Heart right ventricle (tissue), 16 donors: ENCODE measurements around the gene VWA5B1. TPM values are rescaled to one million over a fixed set of nuclear protein-coding genes. Genes with fewer than 3 reads are reported as not detected.

ENCODE experiments used
- ATAC-seq, 8 donors: fragments of 200-7000 bp; cut with Tn5 transposase; one replicate each; pipeline ENCODE4 v1.9.1; 2020; ENCODE audit warnings: mild to moderate bottlenecking in 8 of 8, moderate library complexity in 8 of 8, moderate number of reproducible peaks in 1 of 8
- DNase-seq, 2 donors: peaks; one replicate each; pipeline ENCODE4 v3.0.0-alpha.2; 2020
- H3K27ac ChIP-seq, 10 donors: fragments of 200-600 bp; sonication (generic) in 2 of 10; one replicate each; pipeline versions ENCODE4 v1.5.0 to v1.8.0; 2020 to 2022; ENCODE audit warnings: mild to moderate bottlenecking in 3 of 10
- H3K27me3 ChIP-seq, 7 donors: fragments of 200-600 bp; one replicate each; pipeline ENCODE4 v1.8.0; 2021 to 2022; ENCODE audit warnings: mild to moderate bottlenecking in 2 of 7
- H3K36me3 ChIP-seq, 9 donors: fragments of 200-600 bp; sonication (generic) in 1 of 9; one replicate each; pipeline versions ENCODE4 v1.5.0 to v1.8.0; 2020 to 2022; ENCODE audit warnings: mild to moderate bottlenecking in 2 of 9
- H3K4me1 ChIP-seq, 9 donors: fragments of 200-600 bp; sonication (generic) in 1 of 9; one replicate each; pipeline versions ENCODE4 v1.5.0 to v1.8.0; 2020 to 2022; ENCODE audit warnings: mild to moderate bottlenecking in 4 of 9
- H3K4me3 ChIP-seq, 10 donors: fragments of 200-600 bp; sonication (generic) in 2 of 10; one replicate each; pipeline versions ENCODE4 v1.5.0 to v1.8.0; 2020 to 2022; ENCODE audit warnings: mild to moderate bottlenecking in 7 of 10, moderate library complexity in 2 of 10
- H3K9me3 ChIP-seq, 11 donors: fragments of 200-600 bp in 10 of 11; sonication (generic) in 2 of 11; one replicate each; pipeline versions ENCODE4 v1.5.0 to v1.8.0; 2013 to 2022; ENCODE audit warnings: mild to moderate bottlenecking in 2 of 11, control low read depth in 1 of 11, moderate library complexity in 1 of 11
- WGBS, 2 donors: extraction: QIAGEN DNeasy Blood & Tissue Kit; methylation state at CpG; one replicate each; pipeline ENCODE4 v1.1.7; 2013; ENCODE audit warnings: inconsistent platforms in 1 of 2; 5-methylcytosine and 5-hydroxymethylcytosine counted together
- intact Hi-C, 10 donors: fragments of 100-400 bp; cut with DNase I; formaldehyde crosslinking; loops; one replicate each; pipeline versions ENCODE4 v1.11.1 to v1.14.2; 2022
- polyA plus RNA-seq, 2 donors: library from polyadenylated mRNA; stranded (reverse); fragments of 200-250 nt; gene quantifications; one replicate each; pipeline ENCODE4 v1.2.3, GENCODE V29; 2013
- total RNA-seq, 10 donors: library from RNA; stranded (reverse); fragmentation: NEBNext Ultra II Directional in 3 of 10; extraction: Animal tissue kit (Norgen Biotek cat#: 25700) in 3 of 10; gene quantifications; one replicate each; pipeline versions ENCODE4 v1.2.1 to v1.2.4, GENCODE V29; 2021 to 2023
- TF ChIP-seq, protein P1 (sequence below), 9 donors: fragments of 200-600 bp; sonication (generic) in 2 of 9; IDR thresholded peaks; one replicate each; pipeline versions ENCODE4 v1.5.0 to v1.8.0; 2021 to 2022; ENCODE audit warnings: antibody characterized with exemption in 9 of 9, mild to moderate bottlenecking in 5 of 9, moderate library complexity in 1 of 9
- donor health status: Arrhythmogenic right ventricular cardiomyopathy.
- donor health status: ischemic (EF 13 %, LVEDD 7.1; RV severe dilation, severe dysfunction).
- donor health status: healthy with polysubstance abuse.
- donor health status: DM: no; HTN: yes; CAD: no.
- donor health status: DM: no; HTN: no; CAD: no.
- donor health status: ischemic (EF 25% LVEDD 6.9; RV normal size, moderate dysfunction).
- donor health status: ischemic (EF 25% LVEDD 5.7; RV mildly dilated, moderate dysfunction).
- donor health status: healthy.
- donor health status: DM: yes; HTN: yes; CAD: no.
- donor health status: Ischemic cardiomyopathy.
- donor health status: ischemic (EF 35%, LVEDD 5.7; RV mildly dilated, moderate dysfunction).
- donor health status: nonischemic (EF 11% LVEDD 7.7; RV severe dilation, severe dysfunction).
- donor health status: DM: yes; HTN: yes; CAD: no.
- donor health status: PGD.
- donor health status: ischemic (EF 29% LVEDD 5.4; RV normal size, mild dysfunction).
- donor health status: nonischemic (EF 23%, LVEDD 6.1; RV moderate dilation, normal function).

Gene VWA5B1
- total and polyA plus RNA-seq, 12 donors, result 0.03 to 1.2 (median 0.18) TPM; not detected in 9

GRCh38 chr1:20311289-20311688 is 20.6 kb downstream of the VWA5B1 start:
- no peaks in the 10 kb centered on the region for H3K36me3 ChIP-seq
- ATAC-seq (no peak), DNase-seq (no peak)
- no peaks in the 10 kb centered on the region for H3K9me3 ChIP-seq
- TF ChIP-seq, protein P1, sequence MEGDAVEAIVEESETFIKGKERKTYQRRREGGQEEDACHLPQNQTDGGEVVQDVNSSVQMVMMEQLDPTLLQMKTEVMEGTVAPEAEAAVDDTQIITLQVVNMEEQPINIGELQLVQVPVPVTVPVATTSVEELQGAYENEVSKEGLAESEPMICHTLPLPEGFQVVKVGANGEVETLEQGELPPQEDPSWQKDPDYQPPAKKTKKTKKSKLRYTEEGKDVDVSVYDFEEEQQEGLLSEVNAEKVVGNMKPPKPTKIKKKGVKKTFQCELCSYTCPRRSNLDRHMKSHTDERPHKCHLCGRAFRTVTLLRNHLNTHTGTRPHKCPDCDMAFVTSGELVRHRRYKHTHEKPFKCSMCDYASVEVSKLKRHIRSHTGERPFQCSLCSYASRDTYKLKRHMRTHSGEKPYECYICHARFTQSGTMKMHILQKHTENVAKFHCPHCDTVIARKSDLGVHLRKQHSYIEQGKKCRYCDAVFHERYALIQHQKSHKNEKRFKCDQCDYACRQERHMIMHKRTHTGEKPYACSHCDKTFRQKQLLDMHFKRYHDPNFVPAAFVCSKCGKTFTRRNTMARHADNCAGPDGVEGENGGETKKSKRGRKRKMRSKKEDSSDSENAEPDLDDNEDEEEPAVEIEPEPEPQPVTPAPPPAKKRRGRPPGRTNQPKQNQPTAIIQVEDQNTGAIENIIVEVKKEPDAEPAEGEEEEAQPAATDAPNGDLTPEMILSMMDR (IDR thresholded peaks at IDR 0.05), result no peak
- WGBS, 2 donors, result 81 to 83% methylated on average over 5 of the region's 5 CpGs
- intact Hi-C loops, result no loop called here
- H3K4me3 ChIP-seq, result no peak overlapping the region
- H3K27me3 ChIP-seq, result peaks cover 0 to 9% (median 0%) of the 10 kb centered on the region in 7 donors
- peaks cover 0 to 11% (median 0%) of the 10 kb centered on the region in 9 donors for H3K4me1 ChIP-seq
- no peak overlapping the region for H3K27ac ChIP-seq

DNA sequence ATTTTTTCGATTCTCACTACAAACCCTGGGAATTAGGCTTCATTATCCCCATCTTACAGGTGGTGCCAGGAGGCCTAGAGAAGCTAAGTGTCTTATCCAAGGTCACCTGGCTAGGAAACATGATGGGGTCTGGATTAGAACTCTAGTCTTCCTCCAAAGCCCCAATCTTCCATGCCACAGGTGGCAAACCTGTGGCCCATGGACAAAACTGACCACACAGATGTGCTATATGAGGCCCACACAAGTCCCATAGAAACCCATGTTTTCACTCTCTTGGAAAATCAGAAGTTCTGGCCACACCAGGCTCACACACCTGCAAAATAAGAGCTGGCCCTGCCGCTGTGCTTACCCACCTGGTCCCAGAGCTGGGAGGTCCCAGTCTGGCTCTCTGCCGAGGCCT is 21.6 kb downstream of the VWA5B1 start:
- intact Hi-C loops, result no loop called here
- TF ChIP-seq, protein P1 (IDR thresholded peaks at IDR 0.05), result no peak
- H3K27me3 ChIP-seq, result peaks cover 0 to 9% (median 0%) of the 10 kb centered on the region in 7 donors
- peaks cover 0 to 11% (median 0%) of the 10 kb centered on the region in 9 donors for H3K4me1 ChIP-seq
- ATAC-seq (no peak), DNase-seq (no peak)
- 93 to 100% methylated on average over 3 of the region's 3 CpGs for WGBS, 2 donors
- no peak overlapping the region for H3K4me3 ChIP-seq
- H3K36me3 ChIP-seq, result no peaks in the 10 kb centered on the region
- H3K27ac ChIP-seq, result no peak overlapping the region
- H3K9me3 ChIP-seq, result no peaks in the 10 kb centered on the region

- ATAC-seq, result no peak
- peaks cover 0 to 9% (median 0%) of the 10 kb centered on the region in 7 donors for H3K27me3 ChIP-seq
- H3K4me1 ChIP-seq, result peaks cover 0 to 11% (median 0%) of the 10 kb centered on the region in 9 donors
- H3K27ac ChIP-seq, result no peak overlapping the region
- H3K9me3 ChIP-seq, result no peaks in the 10 kb centered on the region
- WGBS, 2 donors, result 90 to 93% methylated on average over 12 of the region's 12 CpGs
- TF ChIP-seq, protein P1 (IDR thresholded peaks at IDR 0.05), result no peak
- intact Hi-C loops, result no loop called here
- DNase-seq, result no peak
- no peak overlapping the region for H3K4me3 ChIP-seq
- H3K36me3 ChIP-seq, result no peaks in the 10 kb centered on the region
These were observed 22.1 kb downstream of the VWA5B1 start for GRCh38 chr1:20312818-20313217.

DNA sequence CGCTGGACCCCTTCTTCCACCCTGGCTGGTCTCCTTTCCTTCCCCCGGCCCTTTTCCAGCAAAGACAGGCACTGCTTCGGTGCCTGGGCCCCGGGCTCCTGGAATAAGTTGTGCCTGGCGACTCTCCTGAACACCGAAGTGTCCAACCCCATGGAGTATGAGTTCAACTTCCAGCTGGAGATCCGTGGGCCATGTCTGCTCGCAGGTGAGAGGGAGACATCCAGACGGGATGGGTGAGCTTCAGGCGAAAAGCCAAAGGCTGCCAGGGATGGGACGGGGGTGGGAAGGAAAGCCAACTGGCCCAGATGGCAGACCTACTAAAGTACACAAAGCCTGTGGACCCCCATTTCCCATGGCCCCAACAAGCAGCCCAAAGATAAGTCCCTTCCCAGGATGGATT is 26.8 kb downstream of the VWA5B1 start:
- no peaks in the 10 kb centered on the region for H3K36me3 ChIP-seq
- TF ChIP-seq, protein P1 (IDR thresholded peaks at IDR 0.05), result no peak
- no peak overlapping the region for H3K27ac ChIP-seq
- 88 to 91% methylated on average over 11 of the region's 11 CpGs for WGBS, 2 donors
- no peak overlapping the region for H3K4me3 ChIP-seq
- peaks cover 0 to 7% (median 0%) of the 10 kb centered on the region in 9 donors for H3K4me1 ChIP-seq
- intact Hi-C loops, result no loop called here
- H3K27me3 ChIP-seq, result peaks cover 0 to 10% (median 0%) of the 10 kb centered on the region in 7 donors
- H3K9me3 ChIP-seq, result no peaks in the 10 kb centered on the region
- no peak for ATAC-seq
- no peak for DNase-seq
